Stomach smooth muscle (tissue), 2 donors: ENCODE results near the gene MXRA7.
"Not testable (repeated sequence)": the region's sequence is repeated elsewhere in the genome, so short reads cannot be mapped to it uniquely, and the experiment has no call there.

Experiments
- H3K27ac ChIP-seq: one replicate; pipeline ENCODE4 v1.7.0; 2013; ENCODE audit warnings: mild to moderate bottlenecking, low read length, inconsistent platforms
- H3K27me3 ChIP-seq, 2 donors: one replicate each; pipeline ENCODE4 v1.7.0; 2013; ENCODE audit warnings: low read length in 2 of 2; ENCODE audit not compliant: insufficient read depth in 2 of 2, control insufficient read depth in 1 of 2
- H3K36me3 ChIP-seq, 2 donors: one replicate each; pipeline ENCODE4 v1.7.0; 2013; ENCODE audit warnings: low read length in 2 of 2; ENCODE audit not compliant: control insufficient read depth in 2 of 2, insufficient read depth in 2 of 2
- H3K4me1 ChIP-seq: one replicate; pipeline ENCODE4 v1.7.0; 2013; ENCODE audit warnings: low read length; ENCODE audit not compliant: control insufficient read depth, insufficient read depth
- H3K4me3 ChIP-seq, 2 donors: one replicate each; pipeline ENCODE4 v1.7.0; 2013; ENCODE audit warnings: low read length in 2 of 2
- H3K9ac ChIP-seq, 2 donors: one replicate each; pipeline ENCODE4 v1.7.0; 2013; ENCODE audit warnings: low read length in 2 of 2, mild to moderate bottlenecking in 1 of 2
- H3K9me3 ChIP-seq, 2 donors: one replicate each; pipeline ENCODE4 v1.7.0; 2013; ENCODE audit warnings: low read length in 2 of 2; ENCODE audit not compliant: control insufficient read depth in 2 of 2
- donor health status: healthy.
- donor health status: Pancreatic carcinoma.

Gene MXRA7

GRCh38 chr17:76642032-76642561 is 68.7 kb downstream of the MXRA7 start:
- Histone ChIP-seq H3K27ac (no peak overlapping the region), H3K36me3 (no peaks in the 10 kb centered on the region), H3K4me1 (no peaks in the 10 kb centered on the region), H3K4me3 (no peak overlapping the region), H3K9ac (no peak overlapping the region), H3K9me3 (no peaks in the 10 kb centered on the region), H3K27me3 (peaks cover 0 to 6% of the 10 kb centered on the region in 2 donors)

GRCh38 chr17:76641501-76641900 is 69.3 kb downstream of the MXRA7 start:
- Histone ChIP-seq H3K4me3 (no peak overlapping the region), H3K27ac (no peak overlapping the region), H3K4me1 (no peaks in the 10 kb centered on the region), H3K27me3 (peaks cover 0 to 6% of the 10 kb centered on the region in 2 donors), H3K9ac (no peak overlapping the region), H3K9me3 (no peaks in the 10 kb centered on the region), H3K36me3 (no peaks in the 10 kb centered on the region)

- Histone ChIP-seq H3K36me3 (no peaks in the 10 kb centered on the region), H3K27me3 (peaks cover 0 to 6% of the 10 kb centered on the region in 2 donors), H3K4me1 (no peaks in the 10 kb centered on the region), H3K9ac (no peak overlapping the region), H3K4me3 (no peak overlapping the region), H3K27ac (no peak overlapping the region), H3K9me3 (no peaks in the 10 kb centered on the region)
Observed at GRCh38 chr17:76640550-76641380, 70.0 kb downstream of the MXRA7 start.

GRCh38 chr17:76638263-76638662 is 72.5 kb downstream of the MXRA7 start:
- Histone ChIP-seq H3K9me3 (no peaks in the 10 kb centered on the region), H3K4me3 (no peak overlapping the region), H3K36me3 (no peaks in the 10 kb centered on the region), H3K9ac (no peak overlapping the region), H3K4me1 (no peaks in the 10 kb centered on the region), H3K27me3 (peaks cover 0 to 7% of the 10 kb centered on the region in 2 donors), H3K27ac (no peak overlapping the region)

GRCh38 chr17:76636486-76637206 is 74.1 kb downstream of the MXRA7 start:
- H3K36me3 ChIP-seq, H3K4me1 ChIP-seq, H3K9ac ChIP-seq, H3K27ac ChIP-seq, H3K4me3 ChIP-seq, H3K27me3 ChIP-seq, H3K9me3 ChIP-seq: not testable (repeated sequence)

- Histone ChIP-seq H3K4me3 (no peak overlapping the region), H3K27me3 (peaks cover 0 to 3% of the 10 kb centered on the region in 2 donors), H3K27ac (no peak overlapping the region), H3K36me3 (no peaks in the 10 kb centered on the region), H3K9me3 (no peaks in the 10 kb centered on the region), H3K4me1 (no peaks in the 10 kb centered on the region), H3K9ac (no peak overlapping the region)
Observed at GRCh38 chr17:76635659-76636360, 75.0 kb downstream of the MXRA7 start.

GRCh38 chr17:76635039-76635438 is 75.7 kb downstream of the MXRA7 start:
- no peaks in the 10 kb centered on the region for H3K4me1 ChIP-seq
- H3K27ac ChIP-seq: no peak overlapping the region
- H3K9ac ChIP-seq: no peak overlapping the region
- no peak overlapping the region for H3K4me3 ChIP-seq
- no peaks in the 10 kb centered on the region for H3K9me3 ChIP-seq
- H3K36me3 ChIP-seq: no peaks in the 10 kb centered on the region
- H3K27me3 ChIP-seq: peaks cover 0 to 3% of the 10 kb centered on the region in 2 donors

GRCh38 chr17:76633628-76634328 is 77.0 kb downstream of the MXRA7 start:
- Histone ChIP-seq H3K4me1 (no peaks in the 10 kb centered on the region), H3K4me3 (no peak overlapping the region), H3K9me3 (no peaks in the 10 kb centered on the region), H3K36me3 (no peaks in the 10 kb centered on the region), H3K27me3 (peaks cover 0 to 3% of the 10 kb centered on the region in 2 donors), H3K27ac (no peak overlapping the region), H3K9ac (no peak overlapping the region)

GRCh38 chr17:76631821-76632565 is 78.8 kb downstream of the MXRA7 start:
- Histone ChIP-seq H3K4me3 (no peak overlapping the region), H3K27ac (no peak overlapping the region), H3K27me3 (peaks cover 0 to 3% of the 10 kb centered on the region in 2 donors), H3K4me1 (no peaks in the 10 kb centered on the region), H3K36me3 (no peaks in the 10 kb centered on the region), H3K9ac (no peak overlapping the region), H3K9me3 (no peaks in the 10 kb centered on the region)
